Measurements from ENCODE around the gene CCDC50.

Gene CCDC50, protein sequence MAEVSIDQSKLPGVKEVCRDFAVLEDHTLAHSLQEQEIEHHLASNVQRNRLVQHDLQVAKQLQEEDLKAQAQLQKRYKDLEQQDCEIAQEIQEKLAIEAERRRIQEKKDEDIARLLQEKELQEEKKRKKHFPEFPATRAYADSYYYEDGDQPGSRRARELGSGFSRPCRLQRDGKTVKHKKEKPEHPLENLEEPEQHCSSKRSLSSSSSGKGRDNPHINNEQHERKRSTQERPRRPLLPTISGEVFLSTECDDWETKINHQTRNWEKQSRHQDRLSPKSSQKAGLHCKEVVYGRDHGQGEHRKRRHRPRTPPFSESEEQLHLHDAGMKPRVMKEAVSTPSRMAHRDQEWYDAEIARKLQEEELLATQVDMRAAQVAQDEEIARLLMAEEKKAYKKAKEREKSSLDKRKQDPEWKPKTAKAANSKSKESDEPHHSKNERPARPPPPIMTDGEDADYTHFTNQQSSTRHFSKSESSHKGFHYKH

DNA sequence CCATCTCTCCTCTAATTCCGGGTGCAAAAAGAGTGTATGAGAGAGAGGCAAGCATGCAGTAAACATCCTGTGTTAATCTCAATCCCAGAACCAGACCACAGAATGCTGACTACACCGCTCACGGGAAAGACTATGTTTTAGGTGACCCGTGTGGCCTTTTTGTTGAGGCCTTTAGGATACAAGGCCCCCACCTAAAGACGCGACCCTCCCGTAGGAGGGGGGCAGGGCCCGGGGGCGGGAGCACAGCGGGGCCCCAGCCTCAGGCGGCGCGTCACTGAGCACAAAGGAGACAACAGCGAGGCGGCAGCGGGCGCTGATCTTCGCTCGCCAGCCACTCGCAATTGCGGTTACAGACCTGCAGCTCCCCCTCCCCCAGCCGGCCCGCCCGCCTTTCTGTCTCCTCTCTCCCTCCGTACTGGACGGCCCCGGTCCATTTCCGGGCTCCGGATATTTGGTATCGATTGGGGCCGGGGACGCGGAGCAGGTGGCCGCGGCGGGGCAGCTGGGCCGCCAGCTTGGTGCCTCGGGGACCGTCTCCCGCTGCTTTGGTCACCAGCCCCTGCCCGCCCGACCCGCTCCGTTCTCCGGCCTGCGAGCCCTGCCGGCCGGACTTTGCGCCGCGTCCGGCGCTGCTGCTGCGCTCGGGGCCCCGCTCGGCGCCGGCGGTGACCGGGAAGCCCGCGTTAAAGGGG is at the start of gene CCDC50:
Gene CCDC50 (plus strand): TSS at position 433 of the 692 bp plus-strand sequence. CDS start 281 bp downstream, outside the sequence.
- no peak for DNase-seq (ENCODE audit: low read depth)

DNA sequence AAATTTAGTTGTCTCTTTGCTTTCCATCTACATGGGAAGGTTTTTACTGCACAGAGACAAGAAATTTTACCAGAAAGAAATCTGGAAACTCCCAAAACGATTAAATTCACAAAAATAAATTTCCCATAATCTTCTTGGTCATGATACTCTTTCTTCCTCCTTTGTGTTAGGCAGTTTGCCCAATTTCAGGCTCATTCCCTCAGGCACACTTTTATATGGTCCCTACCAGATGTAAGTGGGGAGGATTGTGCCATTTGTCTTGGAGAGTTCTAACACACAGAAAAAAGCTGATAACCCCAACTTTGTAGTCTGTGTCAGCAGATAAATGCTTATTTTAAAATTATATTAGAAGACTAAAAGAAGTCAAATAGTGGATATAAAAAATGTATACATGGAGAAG is 49.1 kb upstream of the CCDC50 start:
- no peak for DNase-seq (ENCODE audit: low read depth)

DNA sequence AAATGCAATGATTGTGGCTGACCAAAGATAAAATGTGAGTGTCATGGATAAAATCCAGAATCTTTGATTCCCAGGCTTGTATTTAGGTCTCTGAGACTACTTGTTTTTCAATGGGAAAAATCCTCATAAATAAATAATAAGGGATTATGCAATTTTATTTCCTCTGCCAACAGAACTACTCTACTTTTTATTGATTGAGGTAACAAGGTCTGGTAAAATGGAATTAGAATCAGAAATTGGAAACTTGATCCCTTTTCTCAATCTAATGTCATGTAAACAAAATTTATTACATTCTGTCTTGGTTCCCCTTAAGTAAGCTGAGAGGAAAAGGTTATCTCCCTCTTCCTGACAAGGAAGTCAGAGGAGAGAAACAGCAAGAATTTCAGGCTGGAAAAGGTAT is 48.3 kb upstream of the CCDC50 start:
- DNase-seq (ENCODE audit: low read depth): no peak

DNA sequence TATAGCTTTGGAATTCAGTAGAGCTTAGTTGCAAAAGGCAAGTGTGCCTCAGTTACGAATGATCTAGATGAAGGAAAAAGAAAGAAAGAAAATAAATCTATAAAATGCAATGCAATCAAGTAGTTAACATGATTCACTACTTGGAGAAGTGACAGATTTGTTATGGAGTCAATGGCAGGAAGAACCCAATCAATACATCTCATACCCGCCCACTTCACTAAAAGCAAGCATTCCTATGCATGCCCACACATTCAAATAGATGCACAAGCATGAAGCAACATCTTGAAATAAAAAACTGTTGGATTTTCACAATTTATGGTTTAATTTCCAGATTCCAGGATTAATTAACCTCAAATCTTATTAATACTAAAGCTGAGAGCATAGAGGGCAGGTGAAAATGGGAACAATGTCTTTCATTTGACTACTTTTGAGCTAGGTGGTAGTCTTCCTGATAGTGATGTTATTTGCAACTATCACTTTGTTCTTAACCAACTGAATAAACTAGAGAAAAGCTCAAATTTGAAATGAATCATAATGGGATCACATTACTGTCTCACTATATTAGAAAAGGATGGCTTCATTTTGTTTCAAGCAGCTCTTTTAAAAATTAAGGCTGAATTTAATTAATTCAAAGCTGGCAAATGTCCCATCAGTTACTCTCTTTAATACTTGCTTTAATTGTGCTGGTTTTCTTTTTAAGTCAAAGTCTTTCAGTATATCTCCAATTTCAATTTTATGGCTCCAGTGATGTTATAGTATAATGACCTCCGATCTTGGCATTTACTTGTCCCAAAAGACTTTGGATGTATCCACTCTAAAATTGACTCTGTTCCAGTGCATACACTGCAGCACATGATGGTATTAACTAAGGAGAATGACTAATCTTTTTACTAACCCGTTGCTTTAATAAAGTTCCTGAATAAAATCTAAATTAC is 46.7 kb upstream of the CCDC50 start:
- DNase-seq (ENCODE audit: low read depth): no peak

DNA sequence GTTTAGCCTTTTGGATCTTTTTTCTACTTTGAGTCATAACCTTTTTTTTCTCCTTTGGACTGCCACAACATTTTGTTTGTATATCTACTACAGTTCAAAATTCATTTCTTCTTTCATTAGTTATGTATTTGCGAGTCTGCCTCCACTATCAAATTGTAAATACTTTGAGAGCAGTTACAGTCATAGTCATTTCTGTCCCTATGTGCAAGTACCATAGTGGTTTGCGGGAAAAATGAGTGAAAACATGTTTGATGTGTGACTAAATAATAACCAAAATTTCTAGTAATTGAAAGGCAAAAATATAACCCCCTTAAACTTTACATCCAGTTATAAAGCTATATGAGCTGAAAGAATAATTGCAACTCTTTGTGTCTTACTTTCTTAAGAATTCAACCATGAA is 45.8 kb upstream of the CCDC50 start:
- no peak for DNase-seq (ENCODE audit: low read depth)

DNA sequence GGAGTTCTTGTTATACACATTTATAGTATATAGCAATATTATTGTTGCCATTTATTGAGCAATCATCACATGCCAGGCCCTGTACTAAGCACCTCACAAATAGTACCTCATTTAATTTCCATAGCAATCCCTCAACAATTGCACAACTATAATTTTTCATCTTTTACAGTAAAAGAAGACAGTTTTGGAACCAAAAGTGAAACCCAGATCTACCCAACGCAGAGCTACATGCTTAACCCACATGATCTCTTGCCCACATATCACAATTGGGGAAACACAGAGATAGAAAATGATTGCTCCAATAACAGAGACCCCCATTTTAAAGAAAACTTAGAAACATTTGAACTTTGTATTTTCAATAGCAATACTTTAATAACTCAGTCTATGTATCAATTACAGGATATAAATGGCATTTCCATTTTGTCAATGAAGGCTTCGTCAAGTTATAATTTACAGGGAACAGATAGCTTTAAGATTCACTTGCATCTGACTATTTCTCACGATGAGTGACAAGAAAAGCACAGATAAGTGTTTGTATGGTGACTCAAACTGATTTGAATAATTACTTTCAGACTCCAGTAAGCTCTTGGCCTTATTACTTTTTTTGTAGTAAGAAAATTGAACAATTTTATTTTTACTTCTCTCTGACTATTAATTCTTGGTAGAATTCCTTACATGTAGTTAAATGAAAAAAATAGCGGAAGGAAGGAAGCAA is 38.7 kb upstream of the CCDC50 start:
- no peak for DNase-seq (ENCODE audit: low read depth)

DNA sequence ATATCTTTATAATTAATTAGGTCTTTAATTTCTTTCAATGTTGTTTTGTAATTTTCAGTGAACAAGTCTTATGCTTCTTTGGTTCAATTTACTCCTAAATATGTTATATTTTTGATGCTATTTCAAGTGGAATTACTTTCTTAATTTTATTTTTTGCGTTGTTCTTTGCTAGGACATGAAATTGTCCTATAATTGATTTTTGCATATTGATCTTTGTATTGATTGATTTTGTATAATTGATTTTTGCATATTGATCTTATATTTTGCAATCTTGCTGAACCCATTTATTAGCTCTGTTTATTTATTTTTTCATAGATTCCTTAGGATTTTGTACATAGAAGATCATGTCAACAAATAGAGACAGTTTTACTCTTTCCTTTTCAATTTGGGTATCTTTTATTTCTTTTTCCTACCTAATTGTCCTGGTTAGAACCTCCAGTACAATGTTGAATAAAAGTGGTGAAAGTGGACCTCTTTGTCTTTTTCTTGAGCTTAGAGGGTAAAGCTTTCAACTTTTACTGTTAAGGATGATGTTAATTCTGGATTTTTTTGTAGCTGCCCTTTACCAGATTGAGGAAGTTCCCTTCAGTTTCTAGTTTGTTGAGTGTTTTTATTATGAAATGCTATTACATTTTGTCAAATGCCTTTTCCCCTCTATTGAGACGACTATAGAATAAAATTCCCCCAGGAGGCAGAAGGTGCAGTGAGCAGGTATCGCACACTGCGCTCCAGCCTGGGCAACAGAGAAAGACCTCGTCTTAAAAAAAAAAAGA is 36.8 kb upstream of the CCDC50 start:
- DNase-seq (ENCODE audit: low read depth): no peak

DNA sequence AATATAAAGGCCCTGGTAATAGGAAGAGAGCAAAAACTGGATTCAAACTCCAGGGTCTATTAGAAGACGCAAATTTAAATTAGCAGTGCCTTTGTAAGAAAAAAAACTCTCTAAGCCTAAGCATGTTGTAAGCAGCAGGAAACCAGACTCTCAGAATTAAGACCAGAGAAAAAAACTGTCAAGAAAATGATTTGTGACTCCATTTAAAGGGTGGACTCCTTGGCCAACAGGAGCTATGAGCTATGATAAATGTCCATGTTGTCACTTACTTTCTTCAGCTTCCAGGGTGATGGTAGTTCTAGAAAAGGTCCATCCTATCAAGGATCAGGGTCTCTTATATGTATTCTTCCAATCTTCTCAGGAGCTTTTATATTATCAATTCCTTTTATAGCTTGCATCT is 34.9 kb upstream of the CCDC50 start:
- no peak for DNase-seq (ENCODE audit: low read depth)

DNA sequence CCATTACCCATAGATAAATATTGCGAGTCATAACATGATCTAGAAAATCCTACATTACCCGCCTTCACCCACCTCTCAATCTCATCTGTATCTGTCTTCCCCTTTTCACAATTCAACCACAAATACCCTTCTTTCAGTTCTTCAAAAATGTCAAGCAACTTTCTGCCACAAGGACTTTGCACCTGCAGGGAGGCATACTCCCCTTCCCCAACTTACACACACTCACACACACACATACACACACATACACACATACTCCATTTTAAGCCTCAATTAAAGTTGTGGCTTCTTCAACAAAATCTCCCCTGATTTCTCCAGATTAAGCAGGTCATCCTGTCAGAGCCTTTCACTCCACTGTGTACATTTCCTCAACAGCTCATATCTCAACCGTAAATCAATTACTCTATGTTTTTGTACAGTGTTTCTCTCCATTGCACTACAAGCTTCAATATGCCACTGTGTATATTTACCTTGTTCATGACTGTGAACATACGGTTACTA is 33.1 kb upstream of the CCDC50 start:
- no peak for DNase-seq (ENCODE audit: low read depth)

DNA sequence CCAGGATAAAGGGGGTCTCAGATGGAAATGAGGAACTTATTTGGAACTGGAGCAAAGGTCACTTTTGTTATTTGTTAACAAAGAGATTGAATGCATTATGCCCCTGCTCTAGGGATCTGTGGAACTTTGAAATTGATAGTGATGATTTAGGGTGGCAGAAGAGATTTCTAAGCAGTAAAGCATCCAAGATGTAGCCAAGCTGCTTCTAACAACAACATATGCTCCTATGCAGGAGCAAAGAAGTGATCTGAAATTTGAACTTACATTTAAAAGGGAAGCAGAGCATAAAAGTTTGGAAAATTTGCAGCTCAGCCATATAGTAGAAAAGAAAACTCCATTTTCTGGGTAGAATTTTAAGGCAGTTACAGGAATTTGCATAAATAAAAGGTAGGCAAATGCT is 30.3 kb upstream of the CCDC50 start:
- no peak for DNase-seq (ENCODE audit: low read depth)

DNA sequence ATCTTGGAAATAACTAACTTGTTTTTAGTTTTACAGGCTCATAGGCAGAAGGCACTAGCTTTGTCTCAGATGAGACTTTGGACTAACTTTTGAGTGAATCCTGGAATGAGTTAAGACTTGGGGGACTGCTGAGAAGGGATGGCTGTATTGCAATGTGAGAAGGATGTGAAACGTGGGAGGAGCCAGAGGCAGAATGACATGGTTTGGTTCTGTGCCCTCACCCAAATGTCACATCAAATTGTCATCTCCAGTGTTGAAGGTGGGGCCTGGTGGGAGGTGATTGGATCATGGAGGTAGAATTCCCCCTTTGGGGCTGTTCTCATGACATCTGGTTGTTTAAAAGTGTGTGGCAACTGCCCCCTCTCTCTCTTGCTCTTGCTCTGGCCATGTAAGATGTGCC is 28.8 kb upstream of the CCDC50 start:
- DNase-seq (ENCODE audit: low read depth): no peak

DNA sequence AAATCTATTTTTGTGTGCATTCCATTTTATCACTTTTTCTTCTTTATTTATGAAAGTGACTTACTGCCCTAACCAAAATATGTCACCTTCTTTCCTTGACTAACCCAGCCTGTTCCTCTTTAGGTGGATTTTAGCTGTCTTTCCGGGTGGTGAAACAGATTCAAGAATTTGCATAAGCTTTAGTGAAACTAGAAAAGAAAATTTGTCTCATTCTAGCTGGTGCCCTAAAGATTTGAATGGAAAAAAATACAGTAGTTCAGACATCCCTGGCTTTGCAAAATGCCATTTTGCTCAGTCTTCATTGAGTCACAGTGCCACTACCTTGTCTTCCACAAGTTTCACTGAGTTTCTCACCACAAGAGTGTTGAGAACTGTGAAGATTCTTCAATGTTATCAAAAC is 28.2 kb upstream of the CCDC50 start:
- DNase-seq (ENCODE audit: low read depth): no peak

DNA sequence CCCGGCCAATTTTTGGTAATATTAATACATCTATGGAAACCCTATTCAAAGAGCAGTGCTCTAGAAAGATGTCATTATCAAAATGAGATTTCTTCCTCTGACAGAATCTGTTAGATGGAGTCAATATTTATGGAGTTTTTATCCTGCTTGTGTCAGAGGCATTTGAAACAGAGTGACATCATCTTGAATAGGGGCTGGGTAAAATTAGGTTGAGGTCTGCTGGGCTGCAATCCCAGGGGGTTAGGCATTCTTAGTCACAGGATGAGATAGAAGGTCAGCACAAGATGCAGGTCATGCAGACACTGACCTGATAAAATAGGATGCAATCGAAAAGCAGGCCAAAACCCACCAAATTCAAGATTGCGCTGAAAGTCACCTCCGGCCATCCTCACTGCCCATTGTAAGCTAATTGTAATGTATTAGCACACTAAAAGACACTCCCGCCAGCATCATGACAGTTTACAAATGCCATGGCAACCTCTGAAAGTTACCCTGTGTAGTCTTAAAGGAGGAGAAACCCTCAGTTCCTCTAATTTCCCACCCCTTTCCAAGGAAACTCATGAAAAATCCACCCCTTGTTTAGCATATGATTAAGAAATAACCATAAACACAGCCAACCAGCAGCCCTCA is 27.3 kb upstream of the CCDC50 start:
- DNase-seq (ENCODE audit: low read depth): no peak

DNA sequence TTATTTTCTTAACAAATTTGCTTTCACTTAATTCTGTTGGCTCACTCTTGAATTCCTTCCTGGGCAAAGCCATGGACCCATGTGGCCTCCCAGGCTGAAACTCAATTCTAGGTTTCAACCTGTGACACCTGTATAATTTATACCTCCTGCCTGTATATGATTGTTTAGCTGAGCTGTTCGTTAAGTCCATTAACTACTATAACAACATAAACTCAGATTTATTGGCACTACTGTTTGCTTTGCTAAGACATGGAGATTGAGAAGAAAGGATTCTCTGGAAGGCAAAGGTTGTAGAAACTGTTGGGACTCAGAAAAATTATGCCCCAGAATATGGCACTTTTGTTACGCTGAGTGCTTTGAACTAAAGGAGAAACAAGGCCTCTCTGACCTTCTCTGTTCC is 26.7 kb upstream of the CCDC50 start:
- DNase-seq (ENCODE audit: low read depth): no peak

DNA sequence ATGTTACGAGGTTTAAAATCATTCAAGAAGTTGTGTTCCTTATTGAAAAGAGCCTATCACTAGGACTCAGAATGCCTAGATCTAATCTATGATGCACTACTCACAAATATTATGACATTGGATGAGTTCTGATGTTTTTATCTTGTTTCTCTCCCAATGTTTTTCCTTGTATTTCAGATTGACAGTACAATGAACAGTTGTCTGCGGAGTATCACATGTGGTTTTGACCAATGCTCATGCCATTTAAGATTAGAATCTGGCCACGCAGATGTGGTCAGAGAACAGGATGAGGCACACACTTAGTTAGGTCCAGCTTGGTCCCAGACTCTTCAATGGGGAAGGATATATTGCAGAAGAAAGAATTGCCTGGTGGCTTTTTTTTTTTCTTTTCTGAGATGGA is 25.6 kb upstream of the CCDC50 start:
- DNase-seq (ENCODE audit: low read depth): no peak

DNA sequence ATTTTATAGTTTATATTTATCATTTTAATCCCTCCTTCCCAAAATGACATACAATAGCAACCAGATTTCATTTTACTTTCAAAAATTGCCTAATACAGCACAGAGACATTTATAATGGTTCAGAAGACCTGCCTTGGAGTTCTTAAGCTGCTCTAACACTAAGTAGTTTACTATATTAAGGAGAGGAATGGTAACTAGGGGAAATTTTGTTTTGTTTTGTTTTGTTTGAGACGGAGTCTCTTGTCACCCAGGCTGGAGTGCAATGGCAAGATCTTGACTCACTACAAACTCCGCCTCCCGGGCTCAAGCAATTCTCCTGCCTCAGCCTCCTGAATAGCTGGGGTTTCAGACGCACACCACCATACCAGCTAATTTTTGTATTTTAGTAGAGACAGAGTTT is 22.8 kb upstream of the CCDC50 start:
- DNase-seq (ENCODE audit: low read depth): no peak

DNA sequence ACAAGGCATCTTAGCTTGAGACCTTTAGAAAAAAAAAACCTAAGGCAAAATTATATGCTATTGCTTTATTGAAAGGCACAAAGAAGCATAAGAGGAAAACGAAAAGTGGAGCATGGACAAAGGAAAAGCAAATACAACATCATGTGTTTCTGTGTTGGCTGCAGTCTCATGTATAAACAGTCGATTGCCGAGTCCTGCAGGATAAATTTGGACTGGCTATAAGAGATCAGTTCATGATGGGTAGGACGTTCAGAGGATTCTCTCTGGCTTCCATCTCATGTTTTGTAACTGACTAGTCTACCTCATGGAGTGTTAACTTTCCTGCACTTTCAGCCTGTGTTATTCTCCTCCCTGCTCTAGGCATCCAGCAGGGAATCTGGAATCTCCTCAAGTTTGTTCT is 21.9 kb upstream of the CCDC50 start:
- no peak for DNase-seq (ENCODE audit: low read depth)

DNA sequence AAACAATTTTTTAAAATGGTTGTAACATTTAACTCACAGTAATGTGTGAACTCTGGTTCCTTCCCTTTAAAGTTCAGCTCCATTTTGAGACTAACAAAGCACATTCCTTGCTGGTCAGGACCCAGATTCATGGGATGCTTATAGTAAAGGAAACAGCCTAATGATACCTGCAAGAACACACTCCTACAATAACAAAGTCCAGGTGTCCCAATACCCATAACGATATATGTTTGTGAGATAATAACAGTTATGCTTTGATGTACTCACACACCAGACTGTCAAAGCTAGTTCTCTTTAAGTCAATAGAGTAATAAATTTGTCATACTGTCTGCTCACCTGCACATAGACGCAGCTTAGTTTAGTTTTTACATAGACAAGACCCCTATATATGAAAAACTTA is 15.9 kb upstream of the CCDC50 start:
- no peak for DNase-seq (ENCODE audit: low read depth)

DNA sequence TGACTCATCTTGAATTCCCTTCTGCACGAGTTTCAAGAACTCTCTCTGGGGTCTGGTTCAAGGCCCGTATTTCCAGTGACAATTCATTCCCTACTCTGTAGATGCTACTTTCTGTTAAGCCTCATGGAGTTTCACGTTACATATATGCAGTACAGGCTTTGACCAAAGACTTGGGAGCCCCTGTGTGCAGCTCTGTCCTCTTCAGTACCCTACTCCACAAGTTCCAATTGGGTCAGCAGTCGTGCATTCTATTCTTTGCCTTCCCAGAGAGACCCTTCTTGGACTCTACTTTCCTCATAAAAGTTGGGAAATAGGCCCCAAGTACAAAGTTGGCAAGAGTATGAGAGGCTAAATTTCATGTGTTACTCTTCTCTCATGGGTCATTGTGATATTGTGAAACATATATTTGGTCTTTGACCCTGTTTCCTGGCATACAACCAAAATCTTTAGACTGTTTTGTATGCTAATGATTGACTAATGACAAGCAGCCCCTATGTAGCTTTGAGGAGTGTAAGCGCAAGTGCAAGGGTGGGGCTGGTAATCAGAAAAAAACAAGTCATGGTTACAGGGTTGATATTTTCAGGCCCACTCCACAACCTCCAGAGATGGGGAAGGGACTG is 15.0 kb upstream of the CCDC50 start:
- DNase-seq (ENCODE audit: low read depth): no peak
